ENCODE measurements around the gene MINDY3.

DNA sequence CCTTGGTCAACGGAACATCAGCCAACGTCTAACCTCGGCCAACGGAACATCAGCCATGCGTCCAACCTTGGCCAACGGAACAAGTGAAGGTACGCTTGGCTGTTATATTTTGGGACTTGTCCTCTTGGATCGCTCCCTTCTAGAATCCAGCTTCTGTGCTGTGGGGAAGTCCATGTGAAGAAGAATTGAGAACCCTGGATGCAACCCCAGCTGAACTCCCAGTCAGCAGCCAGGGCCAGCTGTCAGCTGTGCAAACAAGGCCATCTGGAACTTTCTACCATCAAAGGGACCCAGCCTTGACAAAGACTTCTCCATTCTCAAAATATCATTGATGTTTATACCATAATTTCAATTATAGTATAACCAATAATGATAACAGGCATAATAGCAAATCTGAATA lies 97.3 kb downstream of the MINDY3 start:
- no peak for TF ChIP-seq ELF4 (IDR thresholded peaks at IDR 0.05)
- TF ChIP-seq HDGF (IDR thresholded peaks at IDR 0.05; ENCODE audit: borderline replicate concordance) = no peak
- TF ChIP-seq TARDBP (IDR thresholded peaks at IDR 0.05) = no peak
- no peak for TF ChIP-seq FOXK2 (IDR thresholded peaks at IDR 0.05)
- no peak for TF ChIP-seq L3MBTL2 (conservative IDR thresholded peaks at IDR 0.05)
- no peak for TF ChIP-seq SP1 (IDR thresholded peaks at IDR 0.05)
- no peak for TF ChIP-seq BHLHE40 (IDR thresholded peaks at IDR 0.05; ENCODE audit: borderline replicate concordance)
- no peak for TF ChIP-seq FOXM1 (IDR thresholded peaks at IDR 0.05; ENCODE audit: borderline replicate concordance)
- no peak for TF ChIP-seq ZNF384 (IDR thresholded peaks at IDR 0.05)
- TF ChIP-seq LEF1 (IDR thresholded peaks at IDR 0.05; ENCODE audit: borderline replicate concordance) = no peak
- TF ChIP-seq, protein P1, sequence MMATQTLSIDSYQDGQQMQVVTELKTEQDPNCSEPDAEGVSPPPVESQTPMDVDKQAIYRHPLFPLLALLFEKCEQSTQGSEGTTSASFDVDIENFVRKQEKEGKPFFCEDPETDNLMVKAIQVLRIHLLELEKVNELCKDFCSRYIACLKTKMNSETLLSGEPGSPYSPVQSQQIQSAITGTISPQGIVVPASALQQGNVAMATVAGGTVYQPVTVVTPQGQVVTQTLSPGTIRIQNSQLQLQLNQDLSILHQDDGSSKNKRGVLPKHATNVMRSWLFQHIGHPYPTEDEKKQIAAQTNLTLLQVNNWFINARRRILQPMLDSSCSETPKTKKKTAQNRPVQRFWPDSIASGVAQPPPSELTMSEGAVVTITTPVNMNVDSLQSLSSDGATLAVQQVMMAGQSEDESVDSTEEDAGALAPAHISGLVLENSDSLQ (IDR thresholded peaks at IDR 0.05) = no peak
- TF ChIP-seq SUZ12 (IDR thresholded peaks at IDR 0.05) = no peak
- no peak for TF ChIP-seq NFRKB (IDR thresholded peaks at IDR 0.05)
